DND-41 (cell line): ENCODE measurements around the gene SLAMF9.

Experiments
- EZH2 ChIP-seq: IDR thresholded peaks from 3 replicates; pipeline ENCODE4 v1.6.1; 2012; ENCODE audit warnings: borderline replicate concordance, low read depth, mild to moderate bottlenecking, moderate library complexity, low read length, inconsistent platforms; ENCODE audit not compliant: severe bottlenecking
- TF ChIP-seq, protein P1 (sequence below): IDR thresholded peaks from 2 replicates; pipeline ENCODE4 v1.5.1; 2012; ENCODE audit warnings: borderline replicate concordance, low read length, moderate library complexity, mild to moderate bottlenecking; ENCODE audit not compliant: poor library complexity, severe bottlenecking; ENCODE audit errors: extremely low read depth

- TF ChIP-seq, protein P1, sequence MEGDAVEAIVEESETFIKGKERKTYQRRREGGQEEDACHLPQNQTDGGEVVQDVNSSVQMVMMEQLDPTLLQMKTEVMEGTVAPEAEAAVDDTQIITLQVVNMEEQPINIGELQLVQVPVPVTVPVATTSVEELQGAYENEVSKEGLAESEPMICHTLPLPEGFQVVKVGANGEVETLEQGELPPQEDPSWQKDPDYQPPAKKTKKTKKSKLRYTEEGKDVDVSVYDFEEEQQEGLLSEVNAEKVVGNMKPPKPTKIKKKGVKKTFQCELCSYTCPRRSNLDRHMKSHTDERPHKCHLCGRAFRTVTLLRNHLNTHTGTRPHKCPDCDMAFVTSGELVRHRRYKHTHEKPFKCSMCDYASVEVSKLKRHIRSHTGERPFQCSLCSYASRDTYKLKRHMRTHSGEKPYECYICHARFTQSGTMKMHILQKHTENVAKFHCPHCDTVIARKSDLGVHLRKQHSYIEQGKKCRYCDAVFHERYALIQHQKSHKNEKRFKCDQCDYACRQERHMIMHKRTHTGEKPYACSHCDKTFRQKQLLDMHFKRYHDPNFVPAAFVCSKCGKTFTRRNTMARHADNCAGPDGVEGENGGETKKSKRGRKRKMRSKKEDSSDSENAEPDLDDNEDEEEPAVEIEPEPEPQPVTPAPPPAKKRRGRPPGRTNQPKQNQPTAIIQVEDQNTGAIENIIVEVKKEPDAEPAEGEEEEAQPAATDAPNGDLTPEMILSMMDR, result peak; percentile 51
- peak; percentile 83 for TF ChIP-seq EZH2
Observed at GRCh38 chr1:159945483-159946241, 8.4 kb downstream of the SLAMF9 start, which contains the start of gene IGSF9.
